NB4 (cell line): ENCODE results near the gene DTL.

Experiments used
- DNase-seq: peaks from one replicate; pipeline ENCODE4 v3.0.0; 2010; ENCODE audit warnings: low read depth
- H3K4me3 ChIP-seq: one replicate; pipeline ENCODE4 v1.5.1; 2011; ENCODE audit warnings: mild to moderate bottlenecking, low read depth, low read length, moderate library complexity
- MYC ChIP-seq: IDR thresholded peaks from 2 replicates; pipeline ENCODE4 v1.6.1; 2011; ENCODE audit warnings: low read depth, low read length
- POLR2A ChIP-seq: IDR thresholded peaks from 2 replicates; pipeline ENCODE4 v1.6.1; 2011; ENCODE audit warnings: mild to moderate bottlenecking; ENCODE audit not compliant: insufficient read length; ENCODE audit errors: extremely low read depth
- TF ChIP-seq, protein P1 (sequence below): IDR thresholded peaks from one replicate; pipeline ENCODE4 v1.5.1; 2012; ENCODE audit warnings: low read depth, low read length
- TF ChIP-seq, protein P2 (sequence below): IDR thresholded peaks from 2 replicates; pipeline ENCODE4 v1.6.1; 2011; ENCODE audit warnings: low read depth, low read length

The DTL gene

DNA sequence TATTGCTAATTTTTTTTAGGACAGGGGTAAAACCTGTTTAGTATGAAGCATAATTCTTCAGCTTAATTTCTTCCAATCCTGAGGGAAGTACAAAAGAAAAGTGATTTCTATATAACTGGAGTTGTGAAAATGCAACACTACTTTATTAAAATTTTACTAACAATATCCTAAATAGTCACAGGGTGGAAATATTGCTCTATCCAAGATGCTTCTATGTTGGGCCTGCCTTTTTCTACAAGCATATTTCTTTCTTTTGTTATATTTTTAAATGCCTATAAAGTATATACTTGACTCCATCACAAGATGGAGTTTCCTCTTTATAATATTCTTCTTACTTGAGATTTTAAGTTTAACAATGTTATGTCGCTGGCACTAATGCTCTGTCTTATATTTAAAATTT, 37.9 kb downstream of the DTL start:
- TF ChIP-seq, protein P1, sequence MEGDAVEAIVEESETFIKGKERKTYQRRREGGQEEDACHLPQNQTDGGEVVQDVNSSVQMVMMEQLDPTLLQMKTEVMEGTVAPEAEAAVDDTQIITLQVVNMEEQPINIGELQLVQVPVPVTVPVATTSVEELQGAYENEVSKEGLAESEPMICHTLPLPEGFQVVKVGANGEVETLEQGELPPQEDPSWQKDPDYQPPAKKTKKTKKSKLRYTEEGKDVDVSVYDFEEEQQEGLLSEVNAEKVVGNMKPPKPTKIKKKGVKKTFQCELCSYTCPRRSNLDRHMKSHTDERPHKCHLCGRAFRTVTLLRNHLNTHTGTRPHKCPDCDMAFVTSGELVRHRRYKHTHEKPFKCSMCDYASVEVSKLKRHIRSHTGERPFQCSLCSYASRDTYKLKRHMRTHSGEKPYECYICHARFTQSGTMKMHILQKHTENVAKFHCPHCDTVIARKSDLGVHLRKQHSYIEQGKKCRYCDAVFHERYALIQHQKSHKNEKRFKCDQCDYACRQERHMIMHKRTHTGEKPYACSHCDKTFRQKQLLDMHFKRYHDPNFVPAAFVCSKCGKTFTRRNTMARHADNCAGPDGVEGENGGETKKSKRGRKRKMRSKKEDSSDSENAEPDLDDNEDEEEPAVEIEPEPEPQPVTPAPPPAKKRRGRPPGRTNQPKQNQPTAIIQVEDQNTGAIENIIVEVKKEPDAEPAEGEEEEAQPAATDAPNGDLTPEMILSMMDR: no peak
- TF ChIP-seq, protein P2, sequence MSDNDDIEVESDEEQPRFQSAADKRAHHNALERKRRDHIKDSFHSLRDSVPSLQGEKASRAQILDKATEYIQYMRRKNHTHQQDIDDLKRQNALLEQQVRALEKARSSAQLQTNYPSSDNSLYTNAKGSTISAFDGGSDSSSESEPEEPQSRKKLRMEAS: no peak

GRCh38 chr1:212074313-212074712, 38.8 kb downstream of the DTL start:
- TF ChIP-seq, protein P2: no peak
- TF ChIP-seq MYC (no peak), POLR2A (no peak)
- TF ChIP-seq, protein P1: no peak
- H3K4me3 ChIP-seq: no peak overlapping the region
- no peak for DNase-seq

More for the DNA sequence above, 37.9 kb downstream of the DTL start:
- H3K4me3 ChIP-seq: no peak overlapping the region
- no peak for DNase-seq

- no peak for TF ChIP-seq POLR2A
- TF ChIP-seq, protein P1: no peak
- TF ChIP-seq MYC: no peak
- TF ChIP-seq, protein P2: no peak
- no peak for DNase-seq
- H3K4me3 ChIP-seq: no peak overlapping the region
Observed at GRCh38 chr1:212074856-212075255, 39.3 kb downstream of the DTL start.

DNA sequence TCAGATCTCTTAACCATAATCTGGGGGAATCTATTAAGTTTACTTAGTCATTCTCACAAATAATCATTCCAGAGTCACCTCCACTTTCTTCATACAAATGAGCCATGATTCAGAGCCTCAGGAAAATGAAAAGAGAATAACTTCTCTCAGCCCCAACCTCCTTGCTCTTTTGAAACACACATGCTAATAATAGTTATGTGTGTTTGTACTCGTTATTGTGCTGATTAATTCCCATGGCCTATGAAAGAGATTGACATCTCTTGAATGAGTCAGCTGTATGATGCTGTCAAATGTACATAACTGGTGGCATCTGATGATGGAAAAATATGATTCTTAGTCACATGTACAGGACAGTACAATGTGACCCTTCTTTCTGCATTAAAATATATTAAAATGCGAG, 41.5 kb downstream of the DTL start:
- TF ChIP-seq POLR2A (no peak), MYC (no peak)
- TF ChIP-seq, protein P1: no peak
- TF ChIP-seq, protein P2: no peak
- DNase-seq: no peak
- no peak overlapping the region for H3K4me3 ChIP-seq

GRCh38 chr1:212078826-212079225, 43.3 kb downstream of the DTL start:
- no peak overlapping the region for H3K4me3 ChIP-seq
- TF ChIP-seq POLR2A: no peak
- TF ChIP-seq, protein P1: no peak
- TF ChIP-seq, protein P2: no peak
- TF ChIP-seq MYC: no peak
- DNase-seq: no peak

GRCh38 chr1:212082765-212083406, 47.3 kb downstream of the DTL start:
- TF ChIP-seq, protein P1: no peak
- TF ChIP-seq POLR2A (no peak), MYC (no peak)
- TF ChIP-seq, protein P2: no peak
- no peak for DNase-seq
- H3K4me3 ChIP-seq: no peak overlapping the region
